Fibroblast of pulmonary artery (primary cell): ENCODE results near the gene CSTPP1.
"Not testable (repeated sequence)": the region's sequence is repeated elsewhere in the genome, so short reads cannot be mapped to it uniquely, and the experiment has no call there.

Source experiments
- DNase-seq: peaks from one replicate; pipeline ENCODE4 v3.0.0-alpha.2; 2010; ENCODE audit warnings: low read depth
- H3K4me3 ChIP-seq: replicated peaks from 2 replicates; pipeline ENCODE4 v1.5.1; 2011; ENCODE audit warnings: low read depth, mild to moderate bottlenecking, control low read depth, low read length, moderate library complexity
- TF ChIP-seq, protein P1 (sequence below): IDR thresholded peaks from 2 replicates; pipeline ENCODE4 v1.5.1; 2011; ENCODE audit warnings: mild to moderate bottlenecking, control low read depth, low read length, inconsistent platforms; ENCODE audit errors: missing control alignments

The CSTPP1 gene

GRCh38 chr11:47207459-47207858 lies 270.9 kb downstream of the CSTPP1 start:
- no peak for DNase-seq
- H3K4me3 ChIP-seq: no peak overlapping the region
- TF ChIP-seq, protein P1, sequence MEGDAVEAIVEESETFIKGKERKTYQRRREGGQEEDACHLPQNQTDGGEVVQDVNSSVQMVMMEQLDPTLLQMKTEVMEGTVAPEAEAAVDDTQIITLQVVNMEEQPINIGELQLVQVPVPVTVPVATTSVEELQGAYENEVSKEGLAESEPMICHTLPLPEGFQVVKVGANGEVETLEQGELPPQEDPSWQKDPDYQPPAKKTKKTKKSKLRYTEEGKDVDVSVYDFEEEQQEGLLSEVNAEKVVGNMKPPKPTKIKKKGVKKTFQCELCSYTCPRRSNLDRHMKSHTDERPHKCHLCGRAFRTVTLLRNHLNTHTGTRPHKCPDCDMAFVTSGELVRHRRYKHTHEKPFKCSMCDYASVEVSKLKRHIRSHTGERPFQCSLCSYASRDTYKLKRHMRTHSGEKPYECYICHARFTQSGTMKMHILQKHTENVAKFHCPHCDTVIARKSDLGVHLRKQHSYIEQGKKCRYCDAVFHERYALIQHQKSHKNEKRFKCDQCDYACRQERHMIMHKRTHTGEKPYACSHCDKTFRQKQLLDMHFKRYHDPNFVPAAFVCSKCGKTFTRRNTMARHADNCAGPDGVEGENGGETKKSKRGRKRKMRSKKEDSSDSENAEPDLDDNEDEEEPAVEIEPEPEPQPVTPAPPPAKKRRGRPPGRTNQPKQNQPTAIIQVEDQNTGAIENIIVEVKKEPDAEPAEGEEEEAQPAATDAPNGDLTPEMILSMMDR: no peak

DNA sequence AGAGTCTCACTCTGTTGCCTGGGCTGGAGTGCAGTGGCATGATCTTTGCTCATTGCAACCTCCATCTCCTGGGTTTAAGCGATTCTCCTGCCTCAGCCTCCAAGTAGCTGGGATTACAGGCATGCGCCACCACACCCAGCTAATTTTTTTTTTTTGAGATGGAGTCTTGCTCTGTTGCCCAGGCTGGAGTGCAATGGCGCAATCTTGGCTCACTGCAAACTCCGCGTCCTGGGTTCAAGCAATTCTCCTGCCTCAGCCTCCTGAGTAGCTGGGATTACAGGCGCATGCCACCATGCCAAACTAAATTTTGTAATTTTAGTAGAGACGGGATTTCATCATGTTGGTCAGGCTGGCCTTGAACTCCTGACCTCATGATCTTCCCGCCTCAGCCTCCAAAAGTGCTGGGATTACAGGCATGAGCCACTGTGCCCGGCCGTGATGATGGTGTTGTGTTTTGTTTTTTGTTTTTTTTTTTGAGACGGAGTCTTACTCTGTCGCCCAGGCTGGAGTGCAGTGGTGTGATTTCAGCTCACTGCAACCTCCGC lies 271.5 kb downstream of the CSTPP1 start:
- not testable (repeated sequence) for DNase-seq, H3K4me3 ChIP-seq

DNA sequence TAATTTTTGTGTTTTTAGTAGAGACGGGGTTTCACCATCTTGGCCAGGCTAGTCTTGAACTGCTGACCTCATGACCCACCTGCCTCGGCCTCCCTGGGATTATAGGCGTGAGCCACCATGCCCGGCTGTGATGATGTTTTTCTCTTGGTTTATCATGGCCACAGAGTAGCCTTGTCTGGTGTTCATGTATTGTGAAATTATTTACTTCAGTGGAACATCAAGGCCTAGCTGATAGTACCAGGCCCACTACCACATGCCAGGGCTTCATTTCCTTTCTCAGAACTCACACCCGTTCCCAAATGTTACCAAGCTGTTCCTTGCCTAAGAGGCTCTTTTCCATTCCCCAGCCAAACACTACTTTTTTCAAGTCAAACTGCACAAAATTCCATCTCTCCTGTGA lies 272.1 kb downstream of the CSTPP1 start:
- TF ChIP-seq, protein P1: no peak
- DNase-seq: no peak
- H3K4me3 ChIP-seq: no peak overlapping the region
